Measurements from ENCODE around the gene KAT6B. TPM values are rescaled to one million over a fixed set of nuclear protein-coding genes. Genes with fewer than 3 reads are reported as not detected.
"Not testable (repeated sequence)": the region's sequence is repeated elsewhere in the genome, so short reads cannot be mapped to it uniquely, and the experiment has no call there.

KAT6B gene
- total RNA-seq, 1 donor from 2014 or later = 21.7 TPM

DNA sequence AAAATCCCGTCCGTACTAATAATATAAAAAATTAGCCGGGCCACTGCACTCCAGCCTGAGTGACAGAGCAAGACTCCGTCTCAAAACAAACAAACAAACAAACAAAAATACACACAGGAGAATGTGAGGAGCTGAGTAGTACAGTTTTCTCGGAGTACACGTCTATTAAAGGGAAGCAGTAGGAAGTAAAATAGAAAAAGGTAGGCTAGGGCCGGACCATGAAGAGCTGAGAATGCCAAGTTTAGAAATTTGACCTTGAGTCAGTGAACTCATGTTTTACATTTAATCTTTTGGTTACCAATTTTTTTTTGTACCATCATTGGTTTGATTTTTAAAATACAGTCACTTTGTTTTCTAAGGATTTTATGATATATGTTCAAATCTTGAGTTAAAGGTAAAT is 64.1 kb downstream of the KAT6B start:
- Histone ChIP-seq H4K20me1 (ENCODE audit: insufficient read depth, low read length) (peaks cover 59% of the 10 kb centered on the region), H3K79me2 (ENCODE audit: insufficient read depth, low read length) (peaks cover 29% of the 10 kb centered on the region), H3K27me3 (ENCODE audit: insufficient read depth, low read length) (no peaks in the 10 kb centered on the region), H3K9ac (ENCODE audit: low read length) (no peak overlapping the region), H3K36me3 (ENCODE audit: insufficient read depth, low read length) (no peaks in the 10 kb centered on the region), H3K4me1 (ENCODE audit: insufficient read depth, low read length) (no peaks in the 10 kb centered on the region), H3K4me3 (ENCODE audit: insufficient read depth, low read depth, low read length) (no peak overlapping the region), H3K9me3 (ENCODE audit: insufficient read depth, low read depth, low read length) (no peaks in the 10 kb centered on the region), H3K27ac (ENCODE audit: low read depth, low read length) (no peak overlapping the region), H3K4me2 (ENCODE audit: low read length) (no peak overlapping the region), H2AFZ (ENCODE audit: low read depth, low read length) (no peak overlapping the region)
- Mint-ChIP-seq H3K36me3 (ENCODE audit: low read depth, unreplicated experiment) (peaks cover 8% of the 10 kb centered on the region), H3K4me1 (ENCODE audit: low read depth, unreplicated experiment) (peaks cover 2% of the 10 kb centered on the region), H3K4me3 (ENCODE audit: unreplicated experiment) (no peak overlapping the region), H3K27ac (ENCODE audit: unreplicated experiment) (no peak overlapping the region), H3K27me3 (ENCODE audit: low read depth, unreplicated experiment) (no peaks in the 10 kb centered on the region), H3K9me3 (ENCODE audit: unreplicated experiment) (no peaks in the 10 kb centered on the region)
- DNase-seq (ENCODE audit: low read depth) (no peak), FAIRE-seq (no peak)
- TF ChIP-seq EZH2 (IDR thresholded peaks at IDR 0.05; ENCODE audit: insufficient read depth, low read length) = no peak
- TF ChIP-seq, protein P1, sequence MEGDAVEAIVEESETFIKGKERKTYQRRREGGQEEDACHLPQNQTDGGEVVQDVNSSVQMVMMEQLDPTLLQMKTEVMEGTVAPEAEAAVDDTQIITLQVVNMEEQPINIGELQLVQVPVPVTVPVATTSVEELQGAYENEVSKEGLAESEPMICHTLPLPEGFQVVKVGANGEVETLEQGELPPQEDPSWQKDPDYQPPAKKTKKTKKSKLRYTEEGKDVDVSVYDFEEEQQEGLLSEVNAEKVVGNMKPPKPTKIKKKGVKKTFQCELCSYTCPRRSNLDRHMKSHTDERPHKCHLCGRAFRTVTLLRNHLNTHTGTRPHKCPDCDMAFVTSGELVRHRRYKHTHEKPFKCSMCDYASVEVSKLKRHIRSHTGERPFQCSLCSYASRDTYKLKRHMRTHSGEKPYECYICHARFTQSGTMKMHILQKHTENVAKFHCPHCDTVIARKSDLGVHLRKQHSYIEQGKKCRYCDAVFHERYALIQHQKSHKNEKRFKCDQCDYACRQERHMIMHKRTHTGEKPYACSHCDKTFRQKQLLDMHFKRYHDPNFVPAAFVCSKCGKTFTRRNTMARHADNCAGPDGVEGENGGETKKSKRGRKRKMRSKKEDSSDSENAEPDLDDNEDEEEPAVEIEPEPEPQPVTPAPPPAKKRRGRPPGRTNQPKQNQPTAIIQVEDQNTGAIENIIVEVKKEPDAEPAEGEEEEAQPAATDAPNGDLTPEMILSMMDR (IDR thresholded peaks at IDR 0.05; ENCODE audit: insufficient read depth, low read depth, low read length) = no peak

DNA sequence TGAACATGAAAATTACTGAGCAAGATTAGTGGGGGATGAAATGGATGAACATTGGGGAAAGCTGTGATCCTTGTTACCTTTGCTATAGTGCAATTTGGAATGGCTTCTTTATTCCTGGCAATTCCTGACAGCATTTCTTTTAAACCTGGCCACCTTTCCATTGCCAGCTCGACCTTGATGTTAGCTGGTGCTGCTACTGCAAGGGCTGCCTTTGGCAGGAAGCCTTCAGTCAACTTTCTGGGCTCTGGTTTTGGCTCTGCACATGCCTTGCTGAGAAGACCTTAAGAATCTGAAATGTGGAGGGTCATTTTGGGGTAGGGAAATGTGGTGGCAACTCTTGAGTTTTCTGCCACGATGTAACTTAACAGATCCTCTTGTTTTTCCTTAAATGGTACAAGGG is 64.7 kb downstream of the KAT6B start:
- no peak for DNase-seq (ENCODE audit: low read depth)
- Mint-ChIP-seq H3K27me3 (ENCODE audit: low read depth, unreplicated experiment) (no peaks in the 10 kb centered on the region), H3K4me1 (ENCODE audit: low read depth, unreplicated experiment) (peaks cover 2% of the 10 kb centered on the region), H3K36me3 (ENCODE audit: low read depth, unreplicated experiment) (peaks cover 5% of the 10 kb centered on the region), H3K27ac (ENCODE audit: unreplicated experiment) (no peak overlapping the region), H3K4me3 (ENCODE audit: unreplicated experiment) (no peak overlapping the region), H3K9me3 (ENCODE audit: unreplicated experiment) (no peaks in the 10 kb centered on the region)
- peaks cover 64% of the 10 kb centered on the region for H4K20me1 ChIP-seq (ENCODE audit: insufficient read depth, low read length)
- H3K27me3 ChIP-seq (ENCODE audit: insufficient read depth, low read length) = no peaks in the 10 kb centered on the region
- no peak overlapping the region for H3K9ac ChIP-seq (ENCODE audit: low read length)
- no peaks in the 10 kb centered on the region for H3K4me1 ChIP-seq (ENCODE audit: insufficient read depth, low read length)
- H2AFZ ChIP-seq (ENCODE audit: low read depth, low read length) = no peak overlapping the region
- H3K36me3 ChIP-seq (ENCODE audit: insufficient read depth, low read length) = no peaks in the 10 kb centered on the region
- peaks cover 32% of the 10 kb centered on the region for H3K79me2 ChIP-seq (ENCODE audit: insufficient read depth, low read length)
- no peak overlapping the region for H3K4me2 ChIP-seq (ENCODE audit: low read length)
- H3K4me3 ChIP-seq (ENCODE audit: insufficient read depth, low read depth, low read length) = no peak overlapping the region
- TF ChIP-seq, protein P1 (IDR thresholded peaks at IDR 0.05; ENCODE audit: insufficient read depth, low read depth, low read length) = no peak
- no peak for TF ChIP-seq EZH2 (IDR thresholded peaks at IDR 0.05; ENCODE audit: insufficient read depth, low read length)
- no peak overlapping the region for H3K27ac ChIP-seq (ENCODE audit: low read depth, low read length)
- no peaks in the 10 kb centered on the region for H3K9me3 ChIP-seq (ENCODE audit: insufficient read depth, low read depth, low read length)
- FAIRE-seq = no peak

GRCh38 chr10:74892839-74893238 is 66.4 kb downstream of the KAT6B start:
- H3K4me2 ChIP-seq (ENCODE audit: low read length) = no peak overlapping the region
- Mint-ChIP-seq H3K36me3 (ENCODE audit: low read depth, unreplicated experiment) (no peaks in the 10 kb centered on the region), H3K27me3 (ENCODE audit: low read depth, unreplicated experiment) (no peaks in the 10 kb centered on the region), H3K4me3 (ENCODE audit: unreplicated experiment) (no peak overlapping the region), H3K9me3 (ENCODE audit: unreplicated experiment) (no peaks in the 10 kb centered on the region), H3K27ac (ENCODE audit: unreplicated experiment) (no peak overlapping the region), H3K4me1 (ENCODE audit: low read depth, unreplicated experiment) (peaks cover 2% of the 10 kb centered on the region)
- peaks cover 62% of the 10 kb centered on the region for H4K20me1 ChIP-seq (ENCODE audit: insufficient read depth, low read length)
- H3K36me3 ChIP-seq (ENCODE audit: insufficient read depth, low read length) = no peaks in the 10 kb centered on the region
- DNase-seq (ENCODE audit: low read depth) = no peak
- H3K27ac ChIP-seq (ENCODE audit: low read depth, low read length) = no peak overlapping the region
- H3K9ac ChIP-seq (ENCODE audit: low read length) = no peak overlapping the region
- peaks cover 25% of the 10 kb centered on the region for H3K79me2 ChIP-seq (ENCODE audit: insufficient read depth, low read length)
- no peaks in the 10 kb centered on the region for H3K4me1 ChIP-seq (ENCODE audit: insufficient read depth, low read length)
- TF ChIP-seq, protein P1 (IDR thresholded peaks at IDR 0.05; ENCODE audit: insufficient read depth, low read depth, low read length) = no peak
- no peak for TF ChIP-seq EZH2 (IDR thresholded peaks at IDR 0.05; ENCODE audit: insufficient read depth, low read length)
- no peak overlapping the region for H3K4me3 ChIP-seq (ENCODE audit: insufficient read depth, low read depth, low read length)
- no peaks in the 10 kb centered on the region for H3K27me3 ChIP-seq (ENCODE audit: insufficient read depth, low read length)
- FAIRE-seq = no peak
- H3K9me3 ChIP-seq (ENCODE audit: insufficient read depth, low read depth, low read length) = no peaks in the 10 kb centered on the region
- H2AFZ ChIP-seq (ENCODE audit: low read depth, low read length) = no peak overlapping the region

GRCh38 chr10:74893329-74893728 is 66.9 kb downstream of the KAT6B start:
- H2AFZ ChIP-seq (ENCODE audit: low read depth, low read length); H3K4me3 Mint-ChIP-seq (ENCODE audit: unreplicated experiment); DNase-seq (ENCODE audit: low read depth); H3K36me3 Mint-ChIP-seq (ENCODE audit: low read depth, unreplicated experiment); FAIRE-seq; H3K4me1 ChIP-seq (ENCODE audit: insufficient read depth, low read length); H3K4me3 ChIP-seq (ENCODE audit: insufficient read depth, low read depth, low read length); H3K9ac ChIP-seq (ENCODE audit: low read length); H3K27ac ChIP-seq (ENCODE audit: low read depth, low read length); H3K27ac Mint-ChIP-seq (ENCODE audit: unreplicated experiment); H3K36me3 ChIP-seq (ENCODE audit: insufficient read depth, low read length); H3K4me1 Mint-ChIP-seq (ENCODE audit: low read depth, unreplicated experiment); H3K27me3 ChIP-seq (ENCODE audit: insufficient read depth, low read length); H3K9me3 Mint-ChIP-seq (ENCODE audit: unreplicated experiment); H3K27me3 Mint-ChIP-seq (ENCODE audit: low read depth, unreplicated experiment); H3K9me3 ChIP-seq (ENCODE audit: insufficient read depth, low read depth, low read length); H3K4me2 ChIP-seq (ENCODE audit: low read length): not testable (repeated sequence)
- peaks cover 25% of the 10 kb centered on the region for H3K79me2 ChIP-seq (ENCODE audit: insufficient read depth, low read length)
- H4K20me1 ChIP-seq (ENCODE audit: insufficient read depth, low read length) = peaks cover 64% of the 10 kb centered on the region

Data from astrocyte (in vitro differentiated cells and primary cell).